ENCODE measurements around the gene LRRC8C. TPM values are rescaled to one million over a fixed set of nuclear protein-coding genes. Genes with fewer than 3 reads are reported as not detected.

Gene LRRC8C
- total RNA-seq, 1 experiment from 2014 or later: 3.5 TPM

- H3K4me1 Mint-ChIP-seq (ENCODE audit: low read depth, unreplicated experiment): no peaks in the 10 kb centered on the region
- no peaks in the 10 kb centered on the region for H3K9me3 Mint-ChIP-seq (ENCODE audit: low read depth, unreplicated experiment)
- no peak for TF ChIP-seq CTCF (IDR thresholded peaks at IDR 0.05; ENCODE audit: unreplicated experiment)
- H3K27me3 Mint-ChIP-seq (ENCODE audit: unreplicated experiment): peaks cover 54% of the 10 kb centered on the region
- no TSS peak for BruUV-seq (replicated peaks)
- H3K4me3 Mint-ChIP-seq (ENCODE audit: low read depth, unreplicated experiment): no peak overlapping the region
- H3K36me3 Mint-ChIP-seq (ENCODE audit: insufficient read depth, unreplicated experiment): no peaks in the 10 kb centered on the region
- no peak for DNase-seq
- CTCF ChIA-PET: no interaction called here
- H3K27ac Mint-ChIP-seq (ENCODE audit: unreplicated experiment): no peak overlapping the region
- intact Hi-C loops (cut with micrococcal nuclease; ENCODE audit: unreplicated experiment): no loop called here
These were observed 121.6 kb downstream of the LRRC8C start for GRCh38 chr1:89754518-89754917.

- no peak for DNase-seq
- no TSS peak for BruUV-seq (replicated peaks)
- no peak overlapping the region for H3K4me3 Mint-ChIP-seq (ENCODE audit: low read depth, unreplicated experiment)
- intact Hi-C loops (cut with micrococcal nuclease; ENCODE audit: unreplicated experiment): no loop called here
- no peaks in the 10 kb centered on the region for H3K9me3 Mint-ChIP-seq (ENCODE audit: low read depth, unreplicated experiment)
- TF ChIP-seq CTCF (IDR thresholded peaks at IDR 0.05; ENCODE audit: unreplicated experiment): no peak
- CTCF ChIA-PET: no interaction called here
- no peaks in the 10 kb centered on the region for H3K4me1 Mint-ChIP-seq (ENCODE audit: low read depth, unreplicated experiment)
- no peak overlapping the region for H3K27ac Mint-ChIP-seq (ENCODE audit: unreplicated experiment)
- H3K36me3 Mint-ChIP-seq (ENCODE audit: insufficient read depth, unreplicated experiment): no peaks in the 10 kb centered on the region
- peaks cover 54% of the 10 kb centered on the region for H3K27me3 Mint-ChIP-seq (ENCODE audit: unreplicated experiment)
These were observed 122.7 kb downstream of the LRRC8C start for GRCh38 chr1:89755591-89755990.

- no peak overlapping the region for H3K4me3 Mint-ChIP-seq (ENCODE audit: low read depth, unreplicated experiment)
- BruUV-seq (replicated peaks): no TSS peak
- CTCF ChIA-PET: interaction anchor here (1.1 kb wide), 1 partner anchor 85 kb away, joined by 3 read pairs; no protein-coding TSS in a partner anchor
- no peak for DNase-seq
- no peaks in the 10 kb centered on the region for H3K36me3 Mint-ChIP-seq (ENCODE audit: insufficient read depth, unreplicated experiment)
- no peaks in the 10 kb centered on the region for H3K9me3 Mint-ChIP-seq (ENCODE audit: low read depth, unreplicated experiment)
- TF ChIP-seq CTCF (IDR thresholded peaks at IDR 0.05; ENCODE audit: unreplicated experiment): no peak
- H3K27me3 Mint-ChIP-seq (ENCODE audit: unreplicated experiment): peaks cover 68% of the 10 kb centered on the region
- intact Hi-C loops (cut with micrococcal nuclease; ENCODE audit: unreplicated experiment): no loop called here
- H3K27ac Mint-ChIP-seq (ENCODE audit: unreplicated experiment): no peak overlapping the region
- peaks cover 11% of the 10 kb centered on the region for H3K4me1 Mint-ChIP-seq (ENCODE audit: low read depth, unreplicated experiment)
These were observed 124.6 kb downstream of the LRRC8C start for GRCh38 chr1:89757532-89757931.

GRCh38 chr1:89758156-89758555 lies 125.2 kb downstream of the LRRC8C start:
- Mint-ChIP-seq H3K36me3 (ENCODE audit: insufficient read depth, unreplicated experiment) (peaks cover 5% of the 10 kb centered on the region), H3K27ac (ENCODE audit: unreplicated experiment) (no peak overlapping the region), H3K4me3 (ENCODE audit: low read depth, unreplicated experiment) (no peak overlapping the region), H3K9me3 (ENCODE audit: low read depth, unreplicated experiment) (no peaks in the 10 kb centered on the region), H3K4me1 (ENCODE audit: low read depth, unreplicated experiment) (peaks cover 18% of the 10 kb centered on the region), H3K27me3 (ENCODE audit: unreplicated experiment) (peaks cover 74% of the 10 kb centered on the region)
- intact Hi-C loops (cut with micrococcal nuclease; ENCODE audit: unreplicated experiment): no loop called here
- CTCF ChIA-PET: no interaction called here
- no peak for DNase-seq
- no peak for TF ChIP-seq CTCF (IDR thresholded peaks at IDR 0.05; ENCODE audit: unreplicated experiment)
- BruUV-seq (replicated peaks): no TSS peak

Measured in Calu3 (cell line).